GM23338 (cell line): ENCODE measurements around the gene DNAJA3. TPM values are rescaled to one million over a fixed set of nuclear protein-coding genes. Genes with fewer than 3 reads are reported as not detected.

Experiments
- ATAC-seq: fragments of 200-7000 bp; cut with Tn5 transposase; 3 replicates; pipeline ENCODE4 v1.9.1; 2020
- DNase-seq: peaks from one replicate; pipeline ENCODE4 v3.0.0-alpha.2; 2015; ENCODE audit warnings: low spot score
- H2AFZ ChIP-seq: fragments of 200-600 bp; sonication (generic); 2 replicates; pipeline ENCODE4 v1.8.0; 2016; ENCODE audit warnings: antibody characterized with exemption, mild to moderate bottlenecking, moderate library complexity
- H3F3A ChIP-seq: fragments of 200-600 bp; sonication (generic); replicated peaks from 2 replicates; pipeline ENCODE4 v1.8.0; 2017; ENCODE audit warnings: antibody characterized with exemption, mixed run types, low read depth
- H3K27ac ChIP-seq: fragments of 200-600 bp; sonication (generic); 2 replicates; pipeline ENCODE4 v1.6.1; 2016; ENCODE audit warnings: low read depth
- H3K27me3 ChIP-seq: fragments of 200-600 bp; sonication (generic); 2 replicates; pipeline ENCODE4 v1.8.0; 2016; ENCODE audit warnings: mild to moderate bottlenecking, mixed run types, moderate library complexity; ENCODE audit not compliant: insufficient read depth
- H3K36me3 ChIP-seq: fragments of 200-600 bp; sonication (generic); 2 replicates; pipeline ENCODE4 v1.8.0; 2016; ENCODE audit warnings: mild to moderate bottlenecking; ENCODE audit not compliant: insufficient read depth
- H3K4me1 ChIP-seq: fragments of 200-600 bp; sonication (generic); 2 replicates; pipeline ENCODE4 v1.8.0; 2016; ENCODE audit warnings: mild to moderate bottlenecking, moderate library complexity; ENCODE audit not compliant: insufficient read depth
- H3K4me2 ChIP-seq: fragments of 200-600 bp; sonication (generic); 2 replicates; pipeline ENCODE4 v1.7.1; 2017; ENCODE audit warnings: mixed run types
- H3K4me3 ChIP-seq: fragments of 200-600 bp; sonication (generic); 2 replicates; pipeline ENCODE4 v1.6.1; 2016; ENCODE audit warnings: mixed run types
- H3K79me2 ChIP-seq: fragments of 200-600 bp; sonication (generic); replicated peaks from 2 replicates; pipeline ENCODE4 v1.8.0; 2017; ENCODE audit warnings: mild to moderate bottlenecking; ENCODE audit not compliant: insufficient read depth
- H3K9me2 ChIP-seq: fragments of 200-600 bp; sonication (generic); 2 replicates; pipeline ENCODE4 v1.8.0; 2017; ENCODE audit not compliant: insufficient read depth
- H4K20me1 ChIP-seq: fragments of 200-600 bp; sonication (generic); replicated peaks from 2 replicates; pipeline ENCODE4 v1.8.0; 2017; ENCODE audit warnings: mild to moderate bottlenecking; ENCODE audit not compliant: insufficient read depth
- H3K27ac Mint-ChIP-seq: 2 replicates; pipeline ENCODE4 v1.8.0; 2020; ENCODE audit warnings: inconsistent platforms, mild to moderate bottlenecking, moderate library complexity, mixed read lengths
- H3K27me3 Mint-ChIP-seq: 3 replicates; pipeline ENCODE4 v1.8.0; 2022; ENCODE audit warnings: low read depth, mild to moderate bottlenecking, moderate library complexity, mixed read lengths, inconsistent platforms; ENCODE audit not compliant: insufficient read depth, poor library complexity
- H3K36me3 Mint-ChIP-seq: 3 replicates; pipeline ENCODE4 v1.8.0; 2021; ENCODE audit warnings: low read depth, mild to moderate bottlenecking, inconsistent platforms, moderate library complexity, mixed read lengths
- H3K4me1 Mint-ChIP-seq: 3 replicates; pipeline ENCODE4 v1.8.0; 2020; ENCODE audit warnings: mild to moderate bottlenecking, inconsistent platforms, mixed read lengths
- H3K4me3 Mint-ChIP-seq: 3 replicates; pipeline ENCODE4 v1.8.0; 2021; ENCODE audit warnings: moderate library complexity, mild to moderate bottlenecking, inconsistent platforms, mixed read lengths
- H3K9me3 Mint-ChIP-seq: 3 replicates; pipeline ENCODE4 v1.8.0; 2020; ENCODE audit warnings: moderate library complexity, mild to moderate bottlenecking, inconsistent platforms, mixed read lengths
- CREB1 ChIP-seq: fragments of 250-450 bp; sonication (Bioruptor Pico); IDR thresholded peaks from 2 replicates; pipeline ENCODE4 v1.5.0; 2020; ENCODE audit warnings: low read depth, mild to moderate bottlenecking, moderate library complexity
- CTCF ChIP-seq, 2 experiments: fragments of 200-600 bp in 1 of 2; sonication (generic) in 1 of 2; conservative IDR thresholded peaks; 2 replicates each; pipeline versions ENCODE4 v1.5.1 to v1.6.1; 2016 to 2017; ENCODE audit warnings: antibody characterized with exemption in 2 of 2, low read depth in 2 of 2, mild to moderate bottlenecking in 2 of 2, moderate library complexity in 1 of 2
- ETS1 ChIP-seq: IDR thresholded peaks from 2 replicates; pipeline ENCODE4 v1.6.1; 2016; ENCODE audit warnings: antibody characterized with exemption
- EZH2 ChIP-seq: fragments of 200-600 bp; sonication (generic); IDR thresholded peaks from one replicate; pipeline ENCODE4 v1.8.0; 2017; ENCODE audit warnings: antibody characterized with exemption, mild to moderate bottlenecking, low read depth; ENCODE audit not compliant: unreplicated experiment
- JUNB ChIP-seq: IDR thresholded peaks from one replicate; pipeline ENCODE4 v1.6.1; 2016; ENCODE audit warnings: antibody characterized with exemption; ENCODE audit not compliant: unreplicated experiment
- NANOG ChIP-seq: IDR thresholded peaks from 2 replicates; pipeline ENCODE4 v1.6.1; 2016; ENCODE audit warnings: antibody characterized with exemption, borderline replicate concordance
- STAT1 ChIP-seq: IDR thresholded peaks from one replicate; pipeline ENCODE4 v1.6.1; 2016; ENCODE audit warnings: antibody characterized with exemption; ENCODE audit not compliant: unreplicated experiment
- ZNF331 ChIP-seq: fragments of 250-450 bp; sonication (Bioruptor Pico); IDR thresholded peaks from 2 replicates; pipeline ENCODE4 v1.5.0; 2020; ENCODE audit warnings: low read depth, mild to moderate bottlenecking, moderate library complexity
- polyA plus RNA-seq: library from polyadenylated mRNA; unstranded; fragments of >200 nt; fragmentation: Nextera tagmentation; extraction: Ambion mirVana; gene quantifications from 2 replicates; pipeline ENCODE4 v1.2.1, GENCODE V29; 2016
- total RNA-seq: library from RNA; depleted of rRNA; stranded (reverse); fragments of >200 nt; shearing (Covaris generic); gene quantifications from 2 replicates; pipeline ENCODE4 v1.2.3, GENCODE V29; 2014
- TF ChIP-seq, protein P1 (sequence below): fragments of 250-450 bp; sonication (Bioruptor Pico); IDR thresholded peaks from 2 replicates; pipeline ENCODE4 v1.5.0; 2020; ENCODE audit warnings: mild to moderate bottlenecking, moderate library complexity

DNAJA3 gene
- total and polyA plus RNA-seq, 2 experiments from 2014 or later, result 56.3 to 75.5 TPM

DNA sequence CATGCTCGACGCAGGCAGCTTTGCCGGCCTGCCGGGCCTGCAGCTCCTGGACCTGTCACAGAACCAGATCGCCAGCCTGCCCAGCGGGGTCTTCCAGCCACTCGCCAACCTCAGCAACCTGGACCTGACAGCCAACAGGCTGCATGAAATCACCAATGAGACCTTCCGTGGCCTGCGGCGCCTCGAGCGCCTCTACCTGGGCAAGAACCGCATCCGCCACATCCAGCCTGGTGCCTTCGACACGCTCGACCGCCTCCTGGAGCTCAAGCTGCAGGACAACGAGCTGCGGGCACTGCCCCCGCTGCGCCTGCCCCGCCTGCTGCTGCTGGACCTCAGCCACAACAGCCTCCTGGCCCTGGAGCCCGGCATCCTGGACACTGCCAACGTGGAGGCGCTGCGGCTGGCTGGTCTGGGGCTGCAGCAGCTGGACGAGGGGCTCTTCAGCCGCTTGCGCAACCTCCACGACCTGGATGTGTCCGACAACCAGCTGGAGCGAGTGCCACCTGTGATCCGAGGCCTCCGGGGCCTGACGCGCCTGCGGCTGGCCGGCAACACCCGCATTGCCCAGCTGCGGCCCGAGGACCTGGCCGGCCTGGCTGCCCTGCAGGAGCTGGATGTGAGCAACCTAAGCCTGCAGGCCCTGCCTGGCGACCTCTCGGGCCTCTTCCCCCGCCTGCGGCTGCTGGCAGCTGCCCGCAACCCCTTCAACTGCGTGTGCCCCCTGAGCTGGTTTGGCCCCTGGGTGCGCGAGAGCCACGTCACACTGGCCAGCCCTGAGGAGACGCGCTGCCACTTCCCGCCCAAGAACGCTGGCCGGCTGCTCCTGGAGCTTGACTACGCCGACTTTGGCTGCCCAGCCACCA, 44.4 kb upstream of the DNAJA3 start:
- no peaks in the 10 kb centered on the region for H3K36me3 ChIP-seq
- no peak overlapping the region for H3K4me3 Mint-ChIP-seq
- H3K4me2 ChIP-seq, result no peak overlapping the region
- H3K4me1 ChIP-seq, result peaks cover 19% of the 10 kb centered on the region
- ATAC-seq (no peak), DNase-seq (no peak)
- no peaks in the 10 kb centered on the region; the same call in 1 of the 3 replicates for H3K36me3 Mint-ChIP-seq
- no peaks in the 10 kb centered on the region for H3K9me3 Mint-ChIP-seq
- H4K20me1 ChIP-seq, result no peaks in the 10 kb centered on the region; the same call in 1 of the 2 replicates
- peaks cover 5% of the 10 kb centered on the region for H3K27me3 Mint-ChIP-seq
- H3K4me3 ChIP-seq, result no peak overlapping the region
- peaks cover 37% of the 10 kb centered on the region for H3K4me1 Mint-ChIP-seq
- H2AFZ ChIP-seq, result no peak overlapping the region
- no peaks in the 10 kb centered on the region for H3K27me3 ChIP-seq
- no peak for TF ChIP-seq ETS1
- TF ChIP-seq CTCF (conservative IDR thresholded peaks at IDR 0.05; ENCODE audit: low read depth in 2 of 2), result peak in 1 of 2 experiments; percentile 15; a peak in 1 of 4 replicates
- TF ChIP-seq EZH2, result no peak
- no peak overlapping the region for H3K27ac ChIP-seq
- H3K79me2 ChIP-seq, result no peaks in the 10 kb centered on the region
- H3K9me2 ChIP-seq, result no peaks in the 10 kb centered on the region
- no peaks in the 10 kb centered on the region for H3F3A ChIP-seq
- no peak overlapping the region for H3K27ac Mint-ChIP-seq

- Histone ChIP-seq H3K4me3 (no peak overlapping the region), H3K9me2 (no peaks in the 10 kb centered on the region), H2AFZ (no peak overlapping the region), H3K4me2 (no peak overlapping the region), H3K27ac (0 out of 2 replicates have a peak overlapping the region, but pooled peaks have one; percentile 59), H3K4me1 (peaks cover 14% of the 10 kb centered on the region), H3K27me3 (no peaks in the 10 kb centered on the region), H3F3A (no peaks in the 10 kb centered on the region), H3K79me2 (no peaks in the 10 kb centered on the region), H4K20me1 (no peaks in the 10 kb centered on the region; the same call in 1 of the 2 replicates), H3K36me3 (no peaks in the 10 kb centered on the region)
- H3K4me3 Mint-ChIP-seq, result no peak overlapping the region
- H3K27me3 Mint-ChIP-seq, result peaks cover 3% of the 10 kb centered on the region
- H3K27ac Mint-ChIP-seq, result no peak overlapping the region
- no peaks in the 10 kb centered on the region; the same call in 1 of the 3 replicates for H3K36me3 Mint-ChIP-seq
- peaks cover 32% of the 10 kb centered on the region for H3K4me1 Mint-ChIP-seq
- DNase-seq (peak; percentile 18), ATAC-seq (no peak)
- H3K9me3 Mint-ChIP-seq, result no peaks in the 10 kb centered on the region
- TF ChIP-seq CREB1 (no peak), JUNB (no peak), NANOG (no peak), ZNF331 (CRISPR knock-in tag) (no peak), STAT1 (no peak)
- TF ChIP-seq, protein P1, sequence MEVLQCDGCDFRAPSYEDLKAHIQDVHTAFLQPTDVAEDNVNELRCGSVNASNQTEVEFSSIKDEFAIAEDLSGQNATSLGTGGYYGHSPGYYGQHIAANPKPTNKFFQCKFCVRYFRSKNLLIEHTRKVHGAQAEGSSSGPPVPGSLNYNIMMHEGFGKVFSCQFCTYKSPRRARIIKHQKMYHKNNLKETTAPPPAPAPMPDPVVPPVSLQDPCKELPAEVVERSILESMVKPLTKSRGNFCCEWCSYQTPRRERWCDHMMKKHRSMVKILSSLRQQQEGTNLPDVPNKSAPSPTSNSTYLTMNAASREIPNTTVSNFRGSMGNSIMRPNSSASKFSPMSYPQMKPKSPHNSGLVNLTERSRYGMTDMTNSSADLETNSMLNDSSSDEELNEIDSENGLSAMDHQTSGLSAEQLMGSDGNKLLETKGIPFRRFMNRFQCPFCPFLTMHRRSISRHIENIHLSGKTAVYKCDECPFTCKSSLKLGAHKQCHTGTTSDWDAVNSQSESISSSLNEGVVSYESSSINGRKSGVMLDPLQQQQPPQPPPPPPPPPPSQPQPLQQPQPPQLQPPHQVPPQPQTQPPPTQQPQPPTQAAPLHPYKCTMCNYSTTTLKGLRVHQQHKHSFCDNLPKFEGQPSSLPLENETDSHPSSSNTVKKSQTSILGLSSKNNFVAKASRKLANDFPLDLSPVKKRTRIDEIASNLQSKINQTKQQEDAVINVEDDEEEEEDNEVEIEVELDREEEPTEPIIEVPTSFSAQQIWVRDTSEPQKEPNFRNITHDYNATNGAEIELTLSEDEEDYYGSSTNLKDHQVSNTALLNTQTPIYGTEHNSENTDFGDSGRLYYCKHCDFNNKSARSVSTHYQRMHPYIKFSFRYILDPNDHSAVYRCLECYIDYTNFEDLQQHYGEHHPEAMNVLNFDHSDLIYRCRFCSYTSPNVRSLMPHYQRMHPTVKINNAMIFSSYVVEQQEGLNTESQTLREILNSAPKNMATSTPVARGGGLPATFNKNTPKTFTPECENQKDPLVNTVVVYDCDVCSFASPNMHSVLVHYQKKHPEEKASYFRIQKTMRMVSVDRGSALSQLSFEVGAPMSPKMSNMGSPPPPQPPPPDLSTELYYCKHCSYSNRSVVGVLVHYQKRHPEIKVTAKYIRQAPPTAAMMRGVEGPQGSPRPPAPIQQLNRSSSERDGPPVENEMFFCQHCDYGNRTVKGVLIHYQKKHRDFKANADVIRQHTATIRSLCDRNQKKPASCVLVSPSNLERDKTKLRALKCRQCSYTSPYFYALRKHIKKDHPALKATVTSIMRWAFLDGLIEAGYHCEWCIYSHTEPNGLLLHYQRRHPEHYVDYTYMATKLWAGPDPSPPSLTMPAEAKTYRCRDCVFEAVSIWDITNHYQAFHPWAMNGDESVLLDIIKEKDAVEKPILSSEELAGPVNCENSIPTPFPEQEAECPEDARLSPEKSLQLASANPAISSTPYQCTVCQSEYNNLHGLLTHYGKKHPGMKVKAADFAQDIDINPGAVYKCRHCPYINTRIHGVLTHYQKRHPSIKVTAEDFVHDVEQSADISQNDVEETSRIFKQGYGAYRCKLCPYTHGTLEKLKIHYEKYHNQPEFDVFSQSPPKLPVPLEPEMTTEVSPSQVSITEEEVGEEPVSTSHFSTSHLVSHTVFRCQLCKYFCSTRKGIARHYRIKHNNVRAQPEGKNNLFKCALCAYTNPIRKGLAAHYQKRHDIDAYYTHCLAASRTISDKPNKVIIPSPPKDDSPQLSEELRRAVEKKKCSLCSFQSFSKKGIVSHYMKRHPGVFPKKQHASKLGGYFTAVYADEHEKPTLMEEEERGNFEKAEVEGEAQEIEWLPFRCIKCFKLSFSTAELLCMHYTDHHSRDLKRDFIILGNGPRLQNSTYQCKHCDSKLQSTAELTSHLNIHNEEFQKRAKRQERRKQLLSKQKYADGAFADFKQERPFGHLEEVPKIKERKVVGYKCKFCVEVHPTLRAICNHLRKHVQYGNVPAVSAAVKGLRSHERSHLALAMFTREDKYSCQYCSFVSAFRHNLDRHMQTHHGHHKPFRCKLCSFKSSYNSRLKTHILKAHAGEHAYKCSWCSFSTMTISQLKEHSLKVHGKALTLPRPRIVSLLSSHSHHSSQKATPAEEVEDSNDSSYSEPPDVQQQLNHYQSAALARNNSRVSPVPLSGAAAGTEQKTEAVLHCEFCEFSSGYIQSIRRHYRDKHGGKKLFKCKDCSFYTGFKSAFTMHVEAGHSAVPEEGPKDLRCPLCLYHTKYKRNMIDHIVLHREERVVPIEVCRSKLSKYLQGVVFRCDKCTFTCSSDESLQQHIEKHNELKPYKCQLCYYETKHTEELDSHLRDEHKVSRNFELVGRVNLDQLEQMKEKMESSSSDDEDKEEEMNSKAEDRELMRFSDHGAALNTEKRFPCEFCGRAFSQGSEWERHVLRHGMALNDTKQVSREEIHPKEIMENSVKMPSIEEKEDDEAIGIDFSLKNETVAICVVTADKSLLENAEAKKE (CRISPR knock-in tag), result no peak
Measured at GRCh38 chr16:4381935-4382794, 43.5 kb upstream of the DNAJA3 start.
